Astrocyte (in vitro differentiated cells and primary cell): ENCODE results near the gene TNIK.

Experiments
- EZH2 ChIP-seq: IDR thresholded peaks from 2 replicates; pipeline ENCODE4 v1.6.1; 2012; ENCODE audit warnings: mild to moderate bottlenecking, low read length, inconsistent platforms; ENCODE audit not compliant: insufficient read depth
- TF ChIP-seq, protein P1 (sequence below): IDR thresholded peaks from 2 replicates; pipeline ENCODE4 v1.5.1; 2011; ENCODE audit warnings: low read depth, mild to moderate bottlenecking, inconsistent platforms, low read length, moderate library complexity; ENCODE audit not compliant: insufficient read depth

DNA sequence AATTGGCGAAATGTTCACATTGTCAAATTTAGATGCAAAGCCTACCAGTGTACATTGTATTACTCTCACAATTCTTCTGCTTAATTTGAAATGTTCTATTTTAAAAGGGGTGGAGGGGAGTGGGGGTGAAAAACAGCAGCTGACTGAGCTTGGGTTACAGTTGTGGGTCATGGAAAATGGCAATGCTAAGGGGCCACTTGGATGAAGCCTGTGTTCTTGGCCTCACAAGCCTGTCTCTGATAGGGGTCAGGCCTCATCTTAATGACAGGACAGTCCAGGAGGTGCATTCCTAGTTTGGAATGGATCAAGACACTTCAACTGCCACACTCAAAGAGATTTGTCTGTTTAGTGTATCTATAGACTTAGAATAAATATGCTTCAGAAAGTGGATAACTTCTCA lies 158.2 kb downstream of the TNIK start:
- TF ChIP-seq, protein P1, sequence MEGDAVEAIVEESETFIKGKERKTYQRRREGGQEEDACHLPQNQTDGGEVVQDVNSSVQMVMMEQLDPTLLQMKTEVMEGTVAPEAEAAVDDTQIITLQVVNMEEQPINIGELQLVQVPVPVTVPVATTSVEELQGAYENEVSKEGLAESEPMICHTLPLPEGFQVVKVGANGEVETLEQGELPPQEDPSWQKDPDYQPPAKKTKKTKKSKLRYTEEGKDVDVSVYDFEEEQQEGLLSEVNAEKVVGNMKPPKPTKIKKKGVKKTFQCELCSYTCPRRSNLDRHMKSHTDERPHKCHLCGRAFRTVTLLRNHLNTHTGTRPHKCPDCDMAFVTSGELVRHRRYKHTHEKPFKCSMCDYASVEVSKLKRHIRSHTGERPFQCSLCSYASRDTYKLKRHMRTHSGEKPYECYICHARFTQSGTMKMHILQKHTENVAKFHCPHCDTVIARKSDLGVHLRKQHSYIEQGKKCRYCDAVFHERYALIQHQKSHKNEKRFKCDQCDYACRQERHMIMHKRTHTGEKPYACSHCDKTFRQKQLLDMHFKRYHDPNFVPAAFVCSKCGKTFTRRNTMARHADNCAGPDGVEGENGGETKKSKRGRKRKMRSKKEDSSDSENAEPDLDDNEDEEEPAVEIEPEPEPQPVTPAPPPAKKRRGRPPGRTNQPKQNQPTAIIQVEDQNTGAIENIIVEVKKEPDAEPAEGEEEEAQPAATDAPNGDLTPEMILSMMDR, result no peak
- no peak for TF ChIP-seq EZH2
